HepG2 (cell line): Measurements from ENCODE around the gene C3orf62.

Source experiments
- ETV6 ChIP-seq: sonication (generic); formaldehyde crosslinking; conservative IDR thresholded peaks from 2 replicates; pipeline ENCODE4 v1.4.0; 2020; ENCODE audit warnings: missing genetic modification reagents
- POLR2A ChIP-seq, 2 experiments: IDR thresholded peaks; 2 replicates each; pipeline ENCODE4 v1.6.1; 2011; ENCODE audit warnings: low read depth in 2 of 2, low read length in 2 of 2, mild to moderate bottlenecking in 1 of 2, moderate library complexity in 1 of 2; ENCODE audit not compliant: insufficient read depth in 1 of 2
- TF ChIP-seq, protein P1 (sequence below): IDR thresholded peaks from 2 replicates; pipeline ENCODE4 v1.6.1; 2012; ENCODE audit warnings: inconsistent platforms
- TF ChIP-seq, protein P2 (sequence below): sonication (generic); formaldehyde crosslinking; IDR thresholded peaks from 2 replicates; pipeline ENCODE4 v1.8.0; 2022; ENCODE audit warnings: mild to moderate bottlenecking, missing genetic modification reagents; ENCODE audit not compliant: insufficient replicate concordance
- TF ChIP-seq, protein P3 (sequence below): sonication (generic); formaldehyde crosslinking; IDR thresholded peaks from 2 replicates; pipeline ENCODE4 v1.5.0; 2020; ENCODE audit warnings: mild to moderate bottlenecking, missing genetic modification reagents, moderate library complexity
- TF ChIP-seq, protein P4 (sequence below): sonication (generic); formaldehyde crosslinking; IDR thresholded peaks from 2 replicates; pipeline ENCODE4 v1.4.0; 2020; ENCODE audit warnings: missing genetic modification reagents

DNA sequence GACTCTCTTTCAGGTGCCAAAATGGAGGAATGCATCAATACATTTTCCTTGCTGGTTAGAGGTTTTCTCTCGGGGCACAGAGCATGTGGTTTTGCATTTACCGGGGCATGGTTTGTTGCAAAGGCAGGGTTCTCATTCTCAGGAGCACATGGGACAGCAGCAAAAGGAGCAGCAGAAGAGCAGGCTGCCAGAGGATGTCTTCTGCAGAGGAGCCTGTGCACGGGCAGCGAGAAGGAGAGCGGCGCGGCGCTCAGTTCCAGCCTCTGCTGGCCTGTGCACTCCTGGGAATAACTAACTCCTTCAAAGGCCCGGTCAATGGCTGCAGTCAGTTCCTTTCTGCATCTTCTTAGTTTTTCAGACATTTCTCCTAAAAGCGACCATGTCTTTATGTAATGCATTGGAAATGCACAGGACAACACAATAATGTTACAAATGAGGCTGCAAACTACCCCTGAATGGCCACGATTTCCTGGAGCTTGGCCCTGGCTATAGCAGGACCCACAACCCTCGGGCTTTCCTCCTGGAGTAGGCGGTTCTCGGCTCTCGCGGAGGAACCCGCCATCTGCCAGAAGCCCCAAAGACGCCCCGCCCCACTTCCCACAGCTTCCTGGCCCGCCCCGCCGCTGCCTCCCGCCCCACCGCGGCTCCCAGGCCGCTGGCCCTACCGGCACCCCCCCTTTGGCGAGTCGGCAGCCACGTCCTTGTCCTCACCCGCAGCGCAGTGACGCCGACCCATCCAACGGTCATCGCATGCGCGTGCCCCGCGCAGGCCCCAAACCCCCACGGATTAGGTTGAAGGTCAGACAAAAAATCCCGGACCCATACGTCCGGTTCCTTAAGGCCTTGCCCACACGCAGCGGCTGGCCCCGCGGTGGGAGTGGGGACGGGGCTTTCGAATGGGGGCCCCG lies at the start of gene C3orf62:
- TF ChIP-seq POLR2A (IDR thresholded peaks at IDR 0.05; ENCODE audit: insufficient read depth in 1 of 2, low read depth in 2 of 2, low read length in 2 of 2) (no peak), ETV6 (no peak)
- TF ChIP-seq, protein P1, sequence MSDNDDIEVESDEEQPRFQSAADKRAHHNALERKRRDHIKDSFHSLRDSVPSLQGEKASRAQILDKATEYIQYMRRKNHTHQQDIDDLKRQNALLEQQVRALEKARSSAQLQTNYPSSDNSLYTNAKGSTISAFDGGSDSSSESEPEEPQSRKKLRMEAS = no peak
- TF ChIP-seq, protein P2, sequence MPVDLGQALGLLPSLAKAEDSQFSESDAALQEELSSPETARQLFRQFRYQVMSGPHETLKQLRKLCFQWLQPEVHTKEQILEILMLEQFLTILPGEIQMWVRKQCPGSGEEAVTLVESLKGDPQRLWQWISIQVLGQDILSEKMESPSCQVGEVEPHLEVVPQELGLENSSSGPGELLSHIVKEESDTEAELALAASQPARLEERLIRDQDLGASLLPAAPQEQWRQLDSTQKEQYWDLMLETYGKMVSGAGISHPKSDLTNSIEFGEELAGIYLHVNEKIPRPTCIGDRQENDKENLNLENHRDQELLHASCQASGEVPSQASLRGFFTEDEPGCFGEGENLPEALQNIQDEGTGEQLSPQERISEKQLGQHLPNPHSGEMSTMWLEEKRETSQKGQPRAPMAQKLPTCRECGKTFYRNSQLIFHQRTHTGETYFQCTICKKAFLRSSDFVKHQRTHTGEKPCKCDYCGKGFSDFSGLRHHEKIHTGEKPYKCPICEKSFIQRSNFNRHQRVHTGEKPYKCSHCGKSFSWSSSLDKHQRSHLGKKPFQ (CRISPR knock-in tag) = no peak
- TF ChIP-seq, protein P3, sequence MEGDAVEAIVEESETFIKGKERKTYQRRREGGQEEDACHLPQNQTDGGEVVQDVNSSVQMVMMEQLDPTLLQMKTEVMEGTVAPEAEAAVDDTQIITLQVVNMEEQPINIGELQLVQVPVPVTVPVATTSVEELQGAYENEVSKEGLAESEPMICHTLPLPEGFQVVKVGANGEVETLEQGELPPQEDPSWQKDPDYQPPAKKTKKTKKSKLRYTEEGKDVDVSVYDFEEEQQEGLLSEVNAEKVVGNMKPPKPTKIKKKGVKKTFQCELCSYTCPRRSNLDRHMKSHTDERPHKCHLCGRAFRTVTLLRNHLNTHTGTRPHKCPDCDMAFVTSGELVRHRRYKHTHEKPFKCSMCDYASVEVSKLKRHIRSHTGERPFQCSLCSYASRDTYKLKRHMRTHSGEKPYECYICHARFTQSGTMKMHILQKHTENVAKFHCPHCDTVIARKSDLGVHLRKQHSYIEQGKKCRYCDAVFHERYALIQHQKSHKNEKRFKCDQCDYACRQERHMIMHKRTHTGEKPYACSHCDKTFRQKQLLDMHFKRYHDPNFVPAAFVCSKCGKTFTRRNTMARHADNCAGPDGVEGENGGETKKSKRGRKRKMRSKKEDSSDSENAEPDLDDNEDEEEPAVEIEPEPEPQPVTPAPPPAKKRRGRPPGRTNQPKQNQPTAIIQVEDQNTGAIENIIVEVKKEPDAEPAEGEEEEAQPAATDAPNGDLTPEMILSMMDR (CRISPR knock-in tag) = no peak
- TF ChIP-seq, protein P4, sequence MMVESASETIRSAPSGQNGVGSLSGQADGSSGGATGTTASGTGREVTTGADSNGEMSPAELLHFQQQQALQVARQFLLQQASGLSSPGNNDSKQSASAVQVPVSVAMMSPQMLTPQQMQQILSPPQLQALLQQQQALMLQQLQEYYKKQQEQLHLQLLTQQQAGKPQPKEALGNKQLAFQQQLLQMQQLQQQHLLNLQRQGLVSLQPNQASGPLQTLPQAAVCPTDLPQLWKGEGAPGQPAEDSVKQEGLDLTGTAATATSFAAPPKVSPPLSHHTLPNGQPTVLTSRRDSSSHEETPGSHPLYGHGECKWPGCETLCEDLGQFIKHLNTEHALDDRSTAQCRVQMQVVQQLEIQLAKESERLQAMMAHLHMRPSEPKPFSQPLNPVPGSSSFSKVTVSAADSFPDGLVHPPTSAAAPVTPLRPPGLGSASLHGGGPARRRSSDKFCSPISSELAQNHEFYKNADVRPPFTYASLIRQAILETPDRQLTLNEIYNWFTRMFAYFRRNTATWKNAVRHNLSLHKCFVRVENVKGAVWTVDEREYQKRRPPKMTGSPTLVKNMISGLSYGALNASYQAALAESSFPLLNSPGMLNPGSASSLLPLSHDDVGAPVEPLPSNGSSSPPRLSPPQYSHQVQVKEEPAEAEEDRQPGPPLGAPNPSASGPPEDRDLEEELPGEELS (CRISPR knock-in tag) = no peak
